Activated CD4-positive, alpha-beta T cell treated with anti-CD3 and anti-CD28 coated beads, Interleukin-2, amount 10 ng/mL, durations not matched to agents 24 days and 14 days (primary cell): Measurements from ENCODE around the gene C19orf44. TPM values are rescaled to one million over a fixed set of nuclear protein-coding genes. Genes with fewer than 3 reads are reported as not detected.
"Not testable (repeated sequence)": the region's sequence is repeated elsewhere in the genome, so short reads cannot be mapped to it uniquely, and the experiment has no call there.

Source experiments
- DNase-seq: peaks from one replicate; pipeline ENCODE4 v3.0.0; 2022
- H3K27ac Mint-ChIP-seq: one replicate; pipeline ENCODE4 v1.8.0; 2022; ENCODE audit warnings: mild to moderate bottlenecking, mixed read lengths
- H3K27me3 Mint-ChIP-seq: one replicate; pipeline ENCODE4 v1.8.0; 2022; ENCODE audit warnings: mixed read lengths
- H3K36me3 Mint-ChIP-seq: one replicate; pipeline ENCODE4 v1.8.0; 2022; ENCODE audit warnings: low read depth, mild to moderate bottlenecking, mixed read lengths
- H3K4me1 Mint-ChIP-seq: one replicate; pipeline ENCODE4 v1.8.0; 2021; ENCODE audit warnings: mixed read lengths
- H3K4me3 Mint-ChIP-seq: one replicate; pipeline ENCODE4 v1.8.0; 2022; ENCODE audit warnings: mild to moderate bottlenecking, moderate library complexity, mixed read lengths
- H3K9me3 Mint-ChIP-seq: one replicate; pipeline ENCODE4 v1.8.0; 2021; ENCODE audit warnings: mixed read lengths
- intact Hi-C: fragments of 100-400 bp; cut with micrococcal nuclease; formaldehyde crosslinking; loops from one replicate; pipeline ENCODE4 v1.15.1; 2023
- total RNA-seq: library from RNA; stranded (reverse); gene quantifications from 2 replicates; pipeline ENCODE4 v1.2.3, GENCODE V29; 2022

C19orf44 gene
- total RNA-seq, 1 donor from 2014 or later = 4.9 TPM

- DNase-seq = no peak
- intact Hi-C loops = loop anchor here (1.0 to 2.0 kb wide), 5 partner anchors 23 to 85 kb away; partner anchors contain the start of genes C19orf44, CALR3, MED26 and SLC35E1
- Mint-ChIP-seq H3K27ac (peak overlapping the region; percentile 90), H3K4me3 (peak overlapping the region; percentile 91), H3K36me3 (peaks cover 42% of the 10 kb centered on the region), H3K9me3 (no peaks in the 10 kb centered on the region), H3K4me1 (peaks cover 36% of the 10 kb centered on the region), H3K27me3 (no peaks in the 10 kb centered on the region)
Observed at GRCh38 chr19:16542910-16543472, 46.8 kb downstream of the C19orf44 start.

GRCh38 chr19:16543734-16544133 is 47.5 kb downstream of the C19orf44 start:
- H3K27ac Mint-ChIP-seq, H3K9me3 Mint-ChIP-seq, H3K27me3 Mint-ChIP-seq, DNase-seq: not testable (repeated sequence)
- Mint-ChIP-seq H3K4me1 (peaks cover 31% of the 10 kb centered on the region), H3K4me3 (peak overlapping the region; percentile 91), H3K36me3 (peaks cover 36% of the 10 kb centered on the region)
- intact Hi-C loops = loop anchor here (2.0 kb wide), 1 partner anchor 29 kb away; the partner anchor contains the start of gene SLC35E1

- Mint-ChIP-seq H3K36me3 (peaks cover 29% of the 10 kb centered on the region), H3K27me3 (no peaks in the 10 kb centered on the region), H3K9me3 (no peaks in the 10 kb centered on the region), H3K27ac (peak overlapping the region; percentile 53), H3K4me1 (peaks cover 28% of the 10 kb centered on the region), H3K4me3 (peak overlapping the region; percentile 60)
- intact Hi-C loops = no loop called here
- no peak for DNase-seq
Observed at GRCh38 chr19:16544473-16545231, 48.5 kb downstream of the C19orf44 start.

- DNase-seq = no peak
- no peak overlapping the region for H3K27ac Mint-ChIP-seq
- H3K36me3 Mint-ChIP-seq = peaks cover 38% of the 10 kb centered on the region
- H3K4me1 Mint-ChIP-seq = peaks cover 15% of the 10 kb centered on the region
- H3K27me3 Mint-ChIP-seq = no peaks in the 10 kb centered on the region
- H3K4me3 Mint-ChIP-seq = no peak overlapping the region
- intact Hi-C loops = no loop called here
- no peaks in the 10 kb centered on the region for H3K9me3 Mint-ChIP-seq
Observed at GRCh38 chr19:16548956-16549355, 52.8 kb downstream of the C19orf44 start.

GRCh38 chr19:16551902-16552301 is 55.7 kb downstream of the C19orf44 start:
- H3K36me3 Mint-ChIP-seq = peaks cover 50% of the 10 kb centered on the region
- intact Hi-C loops, H3K27ac Mint-ChIP-seq: not testable (repeated sequence)

GRCh38 chr19:16554776-16555175 is 58.6 kb downstream of the C19orf44 start:
- H3K9me3 Mint-ChIP-seq = no peaks in the 10 kb centered on the region
- H3K4me3 Mint-ChIP-seq = no peak overlapping the region
- no peak for DNase-seq
- peaks cover 5% of the 10 kb centered on the region for H3K4me1 Mint-ChIP-seq
- intact Hi-C loops = no loop called here
- peaks cover 61% of the 10 kb centered on the region for H3K36me3 Mint-ChIP-seq
- H3K27me3 Mint-ChIP-seq = no peaks in the 10 kb centered on the region
- no peak overlapping the region for H3K27ac Mint-ChIP-seq

More at GRCh38 chr19:16551902-16552301, 55.7 kb downstream of the C19orf44 start:
- not testable (repeated sequence) for DNase-seq, H3K4me3 Mint-ChIP-seq, H3K9me3 Mint-ChIP-seq, H3K27me3 Mint-ChIP-seq, H3K4me1 Mint-ChIP-seq

- Mint-ChIP-seq H3K9me3 (no peaks in the 10 kb centered on the region), H3K4me3 (no peak overlapping the region), H3K27ac (no peak overlapping the region), H3K36me3 (peaks cover 63% of the 10 kb centered on the region), H3K27me3 (no peaks in the 10 kb centered on the region), H3K4me1 (peaks cover 11% of the 10 kb centered on the region)
- DNase-seq = no peak
- intact Hi-C loops = no loop called here
Observed at GRCh38 chr19:16559780-16560276, 63.6 kb downstream of the C19orf44 start.

GRCh38 chr19:16561382-16561781 is 65.2 kb downstream of the C19orf44 start:
- Mint-ChIP-seq H3K27ac (peak overlapping the region; percentile 11), H3K27me3 (no peaks in the 10 kb centered on the region), H3K36me3 (peaks cover 61% of the 10 kb centered on the region), H3K9me3 (no peaks in the 10 kb centered on the region), H3K4me1 (peaks cover 17% of the 10 kb centered on the region), H3K4me3 (no peak overlapping the region)
- DNase-seq = no peak
- intact Hi-C loops = no loop called here

- H3K36me3 Mint-ChIP-seq = peaks cover 62% of the 10 kb centered on the region
- intact Hi-C loops = no loop called here
Observed at GRCh38 chr19:16562608-16563025, 66.4 kb downstream of the C19orf44 start.

GRCh38 chr19:16564842-16565241 is 68.6 kb downstream of the C19orf44 start:
- H3K4me1 Mint-ChIP-seq = peaks cover 28% of the 10 kb centered on the region
- H3K9me3 Mint-ChIP-seq = no peaks in the 10 kb centered on the region
- intact Hi-C loops = no loop called here
- no peaks in the 10 kb centered on the region for H3K27me3 Mint-ChIP-seq
- DNase-seq = no peak
- H3K36me3 Mint-ChIP-seq = peaks cover 66% of the 10 kb centered on the region
- no peak overlapping the region for H3K27ac Mint-ChIP-seq
- H3K4me3 Mint-ChIP-seq = no peak overlapping the region

More at GRCh38 chr19:16562608-16563025, 66.4 kb downstream of the C19orf44 start:
- Mint-ChIP-seq H3K27ac (no peak overlapping the region), H3K4me3 (no peak overlapping the region), H3K27me3 (no peaks in the 10 kb centered on the region), H3K4me1 (peaks cover 23% of the 10 kb centered on the region), H3K9me3 (no peaks in the 10 kb centered on the region)
- no peak for DNase-seq

- H3K9me3 Mint-ChIP-seq = no peaks in the 10 kb centered on the region
- peaks cover 33% of the 10 kb centered on the region for H3K4me1 Mint-ChIP-seq
- H3K4me3 Mint-ChIP-seq = peak overlapping the region; percentile 70
- intact Hi-C loops = loop anchor here (1.0 kb wide), 2 partner anchors 21 to 24 kb away; partner anchors contain the start of gene CHERP
- peaks cover 68% of the 10 kb centered on the region for H3K36me3 Mint-ChIP-seq
- no peaks in the 10 kb centered on the region for H3K27me3 Mint-ChIP-seq
- H3K27ac Mint-ChIP-seq = peak overlapping the region; percentile 94
- DNase-seq = peak; percentile 94
Observed at GRCh38 chr19:16566161-16566560, 70.0 kb downstream of the C19orf44 start.

GRCh38 chr19:16566702-16567101 is 70.5 kb downstream of the C19orf44 start:
- H3K36me3 Mint-ChIP-seq = peaks cover 65% of the 10 kb centered on the region
- peaks cover 34% of the 10 kb centered on the region for H3K4me1 Mint-ChIP-seq
- no peaks in the 10 kb centered on the region for H3K27me3 Mint-ChIP-seq
- H3K27ac Mint-ChIP-seq = peak overlapping the region; percentile 94
- no peaks in the 10 kb centered on the region for H3K9me3 Mint-ChIP-seq
- intact Hi-C loops = loop anchor here (1.0 kb wide), 2 partner anchors 21 to 24 kb away; partner anchors contain the start of gene CHERP
- DNase-seq = no peak
- peak overlapping the region; percentile 70 for H3K4me3 Mint-ChIP-seq

- Mint-ChIP-seq H3K27me3 (no peaks in the 10 kb centered on the region), H3K36me3 (peaks cover 51% of the 10 kb centered on the region), H3K4me3 (peak overlapping the region; percentile 93), H3K9me3 (no peaks in the 10 kb centered on the region), H3K4me1 (peaks cover 47% of the 10 kb centered on the region), H3K27ac (peak overlapping the region; percentile 37)
- intact Hi-C loops = loop anchor here (5.0 kb wide), 1 partner anchor 93 kb away; the partner anchor contains the start of genes SMIM7 and TMEM38A
- DNase-seq = no peak
Observed at GRCh38 chr19:16569609-16570320, 73.6 kb downstream of the C19orf44 start.
